Esophagus (tissue), 2 donors: ENCODE measurements around the gene PAIP1. TPM values are rescaled to one million over a fixed set of nuclear protein-coding genes. Genes with fewer than 3 reads are reported as not detected.

Experiments used
- H3K27ac ChIP-seq, 2 donors: one replicate each; pipeline ENCODE4 v1.5.1; 2013; ENCODE audit warnings: low read depth in 2 of 2, mild to moderate bottlenecking in 2 of 2, inconsistent platforms in 1 of 2, low read length in 1 of 2, moderate library complexity in 1 of 2
- H3K27me3 ChIP-seq, 2 donors: one replicate each; pipeline ENCODE4 v1.6.1; 2013; ENCODE audit warnings: low read length in 2 of 2, control low read depth in 1 of 2, mild to moderate bottlenecking in 1 of 2; ENCODE audit not compliant: insufficient read depth in 2 of 2, control insufficient read depth in 1 of 2
- H3K36me3 ChIP-seq, 2 donors: one replicate each; pipeline ENCODE4 v1.6.1; 2013; ENCODE audit warnings: low read length in 1 of 2; ENCODE audit not compliant: control insufficient read depth in 2 of 2, insufficient read depth in 2 of 2
- H3K4me1 ChIP-seq, 2 donors: one replicate each; pipeline ENCODE4 v1.6.1; 2013; ENCODE audit warnings: low read length in 1 of 2; ENCODE audit not compliant: control insufficient read depth in 2 of 2, insufficient read depth in 2 of 2
- H3K4me3 ChIP-seq, 2 donors: one replicate each; pipeline ENCODE4 v1.5.1; 2013; ENCODE audit warnings: low read length in 2 of 2, mild to moderate bottlenecking in 2 of 2, low read depth in 1 of 2, moderate library complexity in 1 of 2
- H3K9me3 ChIP-seq, 2 donors: one replicate each; pipeline ENCODE4 v1.6.1; 2013; ENCODE audit warnings: mild to moderate bottlenecking in 2 of 2, low read depth in 1 of 2, low read length in 1 of 2, moderate library complexity in 1 of 2; ENCODE audit not compliant: control insufficient read depth in 2 of 2, insufficient read depth in 1 of 2
- WGBS, 2 donors: extraction: QIAGEN DNeasy Blood & Tissue Kit; methylation state at CpG; one replicate each; pipeline ENCODE4 v1.1.7; 2013; 5-methylcytosine and 5-hydroxymethylcytosine counted together
- polyA plus RNA-seq, 2 donors: library from polyadenylated mRNA; stranded (reverse); fragments of 200-250 nt; gene quantifications; one replicate each; pipeline ENCODE4 v1.2.3, GENCODE V29; 2013
- donor health status: healthy with polysubstance abuse.
- donor health status: Bipolar disorder and iron deficiency.

The PAIP1 gene
- polyA plus RNA-seq, 2 donors, result 28.7 to 35.2 TPM

- 89 to 91% methylated on average over 2 of the region's 2 CpGs for WGBS, 2 donors
- no peaks in the 10 kb centered on the region for H3K36me3 ChIP-seq
- H3K27ac ChIP-seq, result peak overlapping the region in 1 of 2 donors; percentile 49
- H3K9me3 ChIP-seq, result no peaks in the 10 kb centered on the region
- no peaks in the 10 kb centered on the region for H3K4me1 ChIP-seq
- H3K4me3 ChIP-seq, result no peak overlapping the region
- H3K27me3 ChIP-seq, result no peaks in the 10 kb centered on the region
These were observed 58.3 kb downstream of the PAIP1 start for GRCh38 chr5:43498581-43498980.

GRCh38 chr5:43497311-43498104 lies 59.4 kb downstream of the PAIP1 start:
- no peak overlapping the region for H3K4me3 ChIP-seq
- no peaks in the 10 kb centered on the region for H3K4me1 ChIP-seq
- no peaks in the 10 kb centered on the region for H3K9me3 ChIP-seq
- no peak overlapping the region for H3K27ac ChIP-seq
- no peaks in the 10 kb centered on the region for H3K36me3 ChIP-seq
- WGBS, 2 donors, result 69 to 81% methylated on average over 5 of the region's 5 CpGs
- no peaks in the 10 kb centered on the region for H3K27me3 ChIP-seq

- Histone ChIP-seq H3K27ac (no peak overlapping the region), H3K4me1 (no peaks in the 10 kb centered on the region), H3K27me3 (no peaks in the 10 kb centered on the region), H3K36me3 (no peaks in the 10 kb centered on the region), H3K9me3 (no peaks in the 10 kb centered on the region), H3K4me3 (no peak overlapping the region)
- WGBS, 2 donors, result 96 to 98% methylated on average over 1 of the region's 1 CpG
These were observed 65.6 kb downstream of the PAIP1 start for GRCh38 chr5:43491326-43491725.

DNA sequence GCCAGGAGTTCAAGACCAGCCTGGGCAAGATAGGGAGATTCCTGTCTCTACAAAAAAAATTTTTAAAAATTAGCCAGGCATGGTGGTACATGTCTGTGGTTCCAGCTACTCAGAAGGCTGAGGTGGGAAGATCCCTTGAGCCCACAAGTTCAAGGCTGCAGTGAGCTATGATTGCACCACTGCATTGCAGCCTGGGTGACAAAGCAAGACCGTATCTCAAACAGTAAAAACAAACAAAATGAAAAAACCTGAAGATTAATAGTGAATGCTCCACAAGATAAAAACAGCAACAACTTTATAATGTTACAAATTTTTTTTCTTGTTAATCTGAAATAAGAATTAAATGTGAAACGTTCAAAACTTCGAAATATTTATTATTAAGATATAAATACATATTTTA lies 70.5 kb downstream of the PAIP1 start:
- no peak overlapping the region for H3K4me3 ChIP-seq
- H3K27ac ChIP-seq, result no peak overlapping the region
- H3K9me3 ChIP-seq, result no peaks in the 10 kb centered on the region
- H3K27me3 ChIP-seq, result no peaks in the 10 kb centered on the region
- 87 to 89% methylated on average over 3 of the region's 3 CpGs for WGBS, 2 donors
- H3K36me3 ChIP-seq, result no peaks in the 10 kb centered on the region
- H3K4me1 ChIP-seq, result no peaks in the 10 kb centered on the region

DNA sequence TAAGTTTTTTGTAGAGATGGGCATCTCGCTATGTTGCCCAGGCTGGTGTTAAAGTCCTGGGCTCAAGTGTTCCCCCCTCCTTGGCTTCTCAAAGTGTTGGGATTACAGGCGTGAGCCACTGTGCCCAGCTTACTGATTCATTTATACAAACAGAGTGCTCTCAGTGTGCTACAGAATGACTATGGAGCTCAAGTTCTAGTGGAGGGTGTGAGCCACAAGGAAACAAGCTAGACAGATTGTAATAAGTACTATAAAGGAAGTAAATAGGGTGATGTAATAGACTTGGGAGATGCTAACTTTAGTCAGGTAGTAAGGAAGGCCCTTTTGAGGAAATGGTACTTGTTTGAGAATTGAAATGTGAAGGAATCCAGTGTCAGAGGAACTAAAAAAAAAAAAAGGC lies 71.5 kb downstream of the PAIP1 start:
- H3K4me3 ChIP-seq, result no peak overlapping the region
- no peaks in the 10 kb centered on the region for H3K36me3 ChIP-seq
- WGBS, 2 donors, result 87 to 90% methylated on average over 2 of the region's 2 CpGs
- H3K9me3 ChIP-seq, result no peaks in the 10 kb centered on the region
- no peaks in the 10 kb centered on the region for H3K27me3 ChIP-seq
- H3K27ac ChIP-seq, result peak overlapping the region in 1 of 2 donors; percentile 60
- no peaks in the 10 kb centered on the region for H3K4me1 ChIP-seq

GRCh38 chr5:43484106-43484849 lies 72.6 kb downstream of the PAIP1 start:
- no peaks in the 10 kb centered on the region for H3K4me1 ChIP-seq
- peak overlapping the region; percentile 99 for H3K27ac ChIP-seq

DNA sequence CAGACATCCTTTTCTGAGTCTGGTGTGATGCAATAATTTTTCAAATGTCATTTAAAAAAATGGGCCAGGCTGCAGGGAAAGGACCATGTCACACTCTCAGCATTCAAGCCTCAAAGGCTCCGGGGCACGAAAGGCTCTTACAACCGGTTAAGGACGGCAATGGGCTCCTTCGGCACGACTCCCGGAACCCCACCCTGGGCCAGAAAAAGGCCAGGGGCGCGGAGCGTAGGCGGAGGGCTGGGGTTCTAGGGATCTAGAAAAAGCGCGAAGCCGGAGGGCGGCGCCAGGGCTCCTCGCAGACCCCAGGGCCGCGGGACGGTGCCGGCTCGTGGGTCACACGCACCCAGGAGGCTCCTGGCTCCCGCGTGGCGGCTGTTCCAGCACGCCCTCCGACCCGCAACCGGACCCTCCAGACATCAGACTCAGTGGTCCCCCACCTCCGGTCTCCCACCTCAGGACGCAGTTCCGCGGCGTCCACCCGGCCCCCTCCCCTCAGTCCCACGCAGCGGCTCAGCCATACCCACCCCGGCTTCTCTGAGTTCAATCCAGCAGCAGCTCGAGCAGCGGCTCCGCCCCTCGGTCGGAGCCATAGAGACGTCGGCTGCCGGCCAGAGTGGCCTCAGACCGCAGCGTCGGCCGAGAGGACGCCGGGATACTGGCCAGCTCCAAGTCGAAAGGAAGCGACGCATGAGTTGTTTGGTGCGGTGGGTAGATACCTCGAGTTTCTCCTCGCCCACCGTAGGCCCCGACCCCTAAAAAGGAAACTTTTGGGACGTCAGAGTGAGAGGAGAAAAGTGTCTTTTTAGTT lies 73.4 kb downstream of the PAIP1 start, which contains the start of gene TMEM267:
TSS of gene TMEM267 (minus strand) at position 568 of the 808 bp plus-strand sequence. CDS start 29,896 bp downstream, outside the sequence.
- WGBS, 2 donors, result 0 to 1% methylated on average over 55 to 62 of the region's 62 CpGs
- Histone ChIP-seq H3K4me3 (peak within 1 kb of the TSS; percentile 79 to 81), H3K27ac (peak within 1 kb of the TSS; percentile 99), H3K4me1 (no peaks in the 10 kb centered on the region), H3K27me3 (no peaks in the 10 kb centered on the region), H3K36me3 (no peaks in the 10 kb centered on the region), H3K9me3 (no peaks in the 10 kb centered on the region)

More at GRCh38 chr5:43484106-43484849, 72.6 kb downstream of the PAIP1 start:
- Histone ChIP-seq H3K9me3 (no peaks in the 10 kb centered on the region), H3K36me3 (no peaks in the 10 kb centered on the region), H3K4me3 (peak overlapping the region; percentile 79 to 81), H3K27me3 (no peaks in the 10 kb centered on the region)
- 2 to 3% methylated on average over 32 of the region's 32 CpGs for WGBS, 2 donors

DNA sequence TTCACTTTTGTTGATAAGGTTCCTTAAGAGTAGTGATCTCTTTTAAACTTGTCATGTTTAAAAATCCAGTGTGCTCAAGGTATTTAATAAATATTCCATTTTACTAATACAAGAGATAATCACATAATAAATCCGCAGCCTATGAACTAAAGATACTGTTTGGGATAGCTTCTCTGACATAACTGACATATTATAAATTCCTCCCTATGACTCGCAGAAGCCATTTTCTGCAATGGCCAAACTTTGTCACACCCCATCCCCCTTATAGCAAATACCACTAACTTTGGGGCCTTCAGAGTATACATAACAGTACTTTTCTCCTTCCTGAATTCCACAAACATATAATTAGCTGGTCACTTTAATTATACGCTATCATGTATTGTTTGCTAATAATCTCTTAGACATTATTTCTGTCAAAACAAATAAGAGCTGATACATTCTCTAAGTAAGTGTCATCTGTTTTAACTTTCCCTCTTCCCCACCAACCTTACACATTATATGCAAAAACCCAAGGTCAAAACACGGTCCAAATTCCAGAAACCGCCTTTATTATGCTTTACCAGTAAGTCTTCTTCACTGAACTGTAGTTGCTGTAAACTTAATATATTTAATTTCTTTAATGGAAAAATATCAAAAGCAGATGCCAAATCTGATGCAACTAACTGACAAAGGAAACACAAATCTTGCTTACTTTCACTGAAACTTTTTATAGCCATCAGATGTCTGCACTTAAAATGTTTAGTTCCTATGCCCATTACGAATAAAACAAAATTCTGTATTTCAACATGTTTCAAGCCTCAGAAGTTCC lies 74.2 kb downstream of the PAIP1 start:
- Histone ChIP-seq H3K4me1 (no peaks in the 10 kb centered on the region), H3K27ac (no peak overlapping the region), H3K9me3 (no peaks in the 10 kb centered on the region), H3K36me3 (no peaks in the 10 kb centered on the region), H3K4me3 (peak overlapping the region in 1 of 2 donors; percentile 79), H3K27me3 (no peaks in the 10 kb centered on the region)
- 37 to 38% methylated on average over 6 of the region's 6 CpGs for WGBS, 2 donors
